Endothelial cell of umbilical vein (primary cell): ENCODE results near the gene SYT7. TPM values are rescaled to one million over a fixed set of nuclear protein-coding genes. Genes with fewer than 3 reads are reported as not detected.

Experiments
- BruUV-seq: library from RNA; stranded (reverse); fragments of 400-500 nt; replicated peaks from 2 replicates; lab custom pipeline; 2021; lab: Mats Ljungman, UMichigan
- CTCF ChIA-PET: fragments of 300-600, 350-600 bp; sonication (Branson Sonifier 250); formaldehyde crosslinking; loops from one replicate; lab custom pipeline; 2021; ENCODE audit warnings: antibody characterized with exemption, inconsistent platforms; lab: Charles Lee
- POLR2A ChIA-PET: fragments of 300-600, 350-600 bp; sonication (Branson Sonifier 250); formaldehyde crosslinking; loops from one replicate; lab custom pipeline; 2021; ENCODE audit warnings: antibody characterized with exemption, inconsistent platforms; lab: Charles Lee
- DNase-seq: peaks from one replicate; pipeline ENCODE4 v3.0.0-alpha.2; 2011; ENCODE audit warnings: low read depth, low spot score
- FAIRE-seq: peaks from 2 replicates; lab custom pipeline; 2011; peaks lifted over from hg19 to GRCh38; lab: Jason Lieb, UNC
- H2AFZ ChIP-seq: 2 replicates; pipeline ENCODE4 v1.6.0; 2012; ENCODE audit warnings: low read depth, low read length, control low read depth, inconsistent platforms
- H3K27ac ChIP-seq: 2 replicates; pipeline ENCODE4 v1.5.1; 2011; ENCODE audit warnings: low read depth, mild to moderate bottlenecking, control low read depth, low read length, moderate library complexity; ENCODE audit not compliant: insufficient read depth
- H3K27me3 ChIP-seq, 2 experiments: 2 replicates each; pipeline versions ENCODE4 v1.6.0 to v1.6.1; 2011; ENCODE audit warnings: low read length in 2 of 2, mixed read lengths in 1 of 2; ENCODE audit not compliant: control insufficient read depth in 2 of 2, insufficient read depth in 2 of 2
- H3K36me3 ChIP-seq, 2 experiments: 2 replicates in 1 of 2; 3 replicates in 1 of 2; pipeline ENCODE4 v1.5.1; 2011; ENCODE audit warnings: low read length in 2 of 2, mild to moderate bottlenecking in 1 of 2, moderate library complexity in 1 of 2; ENCODE audit not compliant: control insufficient read depth in 2 of 2, insufficient read depth in 2 of 2; ENCODE audit errors: extremely low read depth in 1 of 2
- H3K4me1 ChIP-seq: 3 replicates; pipeline ENCODE4 v1.5.1; 2011; ENCODE audit warnings: mild to moderate bottlenecking, low read length; ENCODE audit not compliant: control insufficient read depth, insufficient read depth; ENCODE audit errors: extremely low read depth
- H3K4me2 ChIP-seq: 2 replicates; pipeline ENCODE4 v1.6.1; 2011; ENCODE audit warnings: low read length, control low read depth, mixed read lengths; ENCODE audit not compliant: insufficient read depth
- H3K4me3 ChIP-seq, 3 experiments: fragments of 200-600 bp in 1 of 3; sonication (generic), shearing (Covaris generic) in 1 of 3; replicated peaks in 1 of 3; 2 replicates each; pipeline ENCODE4 v1.5.1; 2011 to 2016; ENCODE audit warnings: control low read depth in 3 of 3, low read length in 3 of 3, mild to moderate bottlenecking in 2 of 3, inconsistent platforms in 1 of 3, low read depth in 1 of 3, moderate library complexity in 1 of 3; ENCODE audit not compliant: insufficient read depth in 1 of 3
- H3K79me2 ChIP-seq: 2 replicates; pipeline ENCODE4 v1.6.0; 2012; ENCODE audit warnings: low read length, inconsistent platforms; ENCODE audit not compliant: control insufficient read depth, insufficient read depth
- H3K9ac ChIP-seq: replicated peaks from 2 replicates; pipeline ENCODE3; 2011; ENCODE audit warnings: low read length, control low read depth; ENCODE audit not compliant: insufficient read depth; ENCODE audit errors: extremely low read depth
- H3K9me1 ChIP-seq: replicated peaks from 3 replicates; pipeline ENCODE4 v1.6.0; 2011; ENCODE audit warnings: mild to moderate bottlenecking, low read length; ENCODE audit not compliant: control insufficient read depth, insufficient read depth; ENCODE audit errors: extremely low read depth
- H3K9me3 ChIP-seq: replicated peaks from 2 replicates; pipeline ENCODE4 v1.5.1; 2012; ENCODE audit warnings: low read length, inconsistent platforms; ENCODE audit not compliant: control insufficient read depth, insufficient read depth
- H4K20me1 ChIP-seq: replicated peaks from 2 replicates; pipeline ENCODE3; 2011; ENCODE audit warnings: mild to moderate bottlenecking, low read length; ENCODE audit not compliant: control insufficient read depth, insufficient read depth; ENCODE audit errors: extremely low read depth
- CTCF ChIP-seq, 2 donors: IDR thresholded peaks; 1 replicate in 1 of 2; 2 replicates in 1 of 2; pipeline ENCODE4 v1.5.1; 2011; ENCODE audit warnings: low read length in 2 of 2, mild to moderate bottlenecking in 2 of 2, moderate library complexity in 2 of 2, control low read depth in 1 of 2, inconsistent platforms in 1 of 2, low read depth in 1 of 2; ENCODE audit not compliant: insufficient read depth in 1 of 2; ENCODE audit errors: extremely low read depth in 1 of 2
- EZH2 ChIP-seq: IDR thresholded peaks from 2 replicates; pipeline ENCODE4 v1.6.1; 2012; ENCODE audit warnings: borderline replicate concordance, low read depth, mild to moderate bottlenecking, moderate library complexity, low read length, inconsistent platforms; ENCODE audit not compliant: severe bottlenecking
- FOS ChIP-seq: IDR thresholded peaks from 2 replicates; pipeline ENCODE4 v1.6.1; 2011; ENCODE audit warnings: mild to moderate bottlenecking, low read length, moderate library complexity, borderline replicate concordance; ENCODE audit not compliant: insufficient read depth
- GATA2 ChIP-seq: IDR thresholded peaks from 2 replicates; pipeline ENCODE4 v1.7.0; 2011; ENCODE audit warnings: low read depth, mild to moderate bottlenecking, moderate library complexity, mixed read lengths, low read length; ENCODE audit not compliant: insufficient read length, insufficient read depth
- JUN ChIP-seq: IDR thresholded peaks from 2 replicates; pipeline ENCODE4 v1.6.1; 2011; ENCODE audit warnings: borderline replicate concordance, low read depth; ENCODE audit not compliant: insufficient read length, insufficient read depth
- MAX ChIP-seq: IDR thresholded peaks from 2 replicates; pipeline ENCODE4 v1.6.1; 2011; ENCODE audit not compliant: insufficient read depth, insufficient read length
- MYC ChIP-seq: IDR thresholded peaks from one replicate; pipeline ENCODE4 v1.6.1; 2011; ENCODE audit warnings: mild to moderate bottlenecking, low read depth, low read length
- POLR2A ChIP-seq: IDR thresholded peaks from 2 replicates; pipeline ENCODE4 v1.6.1; 2012; ENCODE audit warnings: low read depth, mild to moderate bottlenecking, control low read depth, low read length
- POLR2AphosphoS5 ChIP-seq: IDR thresholded peaks from 2 replicates; pipeline ENCODE4 v1.6.1; 2012; ENCODE audit warnings: low read depth, mild to moderate bottlenecking, control low read depth, low read length, moderate library complexity; ENCODE audit not compliant: insufficient read depth
- dilution Hi-C: fragments of 300-500 bp; cut with MboI; formaldehyde crosslinking; loops from one replicate; pipeline ENCODE4 v1.15.0; 2019; ENCODE audit warnings: low sequenced_read_pairs; ENCODE audit not compliant: extremely low pct_ligation_motif_present
- intact Hi-C: fragments of 100-400 bp; cut with micrococcal nuclease; formaldehyde crosslinking; loops from one replicate; pipeline ENCODE4 v1.10.0; 2022
- polyA plus RNA-seq, 4 experiments: library from polyadenylated mRNA; depleted of rRNA in 3 of 4; stranded (reverse) in 3 of 4; unstranded in 1 of 4; fragments of >200 nt; gene quantifications; 2 replicates each; pipeline versions ENCODE4 v1.2.1 to v1.2.3, GENCODE V29; 2011 to 2012; ENCODE audit warnings: missing spikeins in 1 of 4
- total RNA-seq: library from RNA; stranded (reverse); gene quantifications from 2 replicates; pipeline ENCODE4 v1.2.3, GENCODE V29; 2021

SYT7 gene
- total and polyA plus RNA-seq, 2 donors (not counting 3 experiments of a cell fraction or from before 2014, with no cell fraction given), result 0.08 to 0.55 TPM

- BruUV-seq, result no TSS peak
- no peak for DNase-seq
- Histone ChIP-seq H3K9ac (no peak overlapping the region), H3K27ac (no peak overlapping the region), H3K4me1 (no peaks in the 10 kb centered on the region), H4K20me1 (no peaks in the 10 kb centered on the region), H3K9me3 (no peaks in the 10 kb centered on the region), H3K27me3 (peaks cover 24 to 34% of the 10 kb centered on the region in 2 experiments), H3K4me2 (no peak overlapping the region), H2AFZ (no peak overlapping the region), H3K9me1 (no peaks in the 10 kb centered on the region), H3K36me3 (no peaks in the 10 kb centered on the region), H3K4me3 (no peak overlapping the region), H3K79me2 (no peaks in the 10 kb centered on the region)
- dilution Hi-C loops (no loop called here), intact Hi-C loops (no loop called here)
- ChIA-PET POLR2A (no interaction called here), CTCF (no interaction called here)
- TF ChIP-seq MYC (no peak), EZH2 (no peak)
- FAIRE-seq, result no peak
These were observed 24.3 kb downstream of the SYT7 start for GRCh38 chr11:61556621-61557020.

- dilution Hi-C loops, result no loop called here
- FAIRE-seq (no peak), DNase-seq (no peak)
- peaks cover 24 to 34% of the 10 kb centered on the region in 2 experiments for H3K27me3 ChIP-seq
- no peaks in the 10 kb centered on the region for H3K9me1 ChIP-seq
- no peak overlapping the region for H3K4me3 ChIP-seq
- no peak overlapping the region for H3K4me2 ChIP-seq
- no peak overlapping the region for H3K9ac ChIP-seq
- H3K36me3 ChIP-seq, result no peaks in the 10 kb centered on the region
- no peaks in the 10 kb centered on the region for H3K79me2 ChIP-seq
- ChIA-PET POLR2A (no interaction called here), CTCF (no interaction called here)
- H3K27ac ChIP-seq, result no peak overlapping the region
- no TSS peak for BruUV-seq
- no peak overlapping the region for H2AFZ ChIP-seq
- H3K9me3 ChIP-seq, result no peaks in the 10 kb centered on the region
- no peaks in the 10 kb centered on the region for H4K20me1 ChIP-seq
- H3K4me1 ChIP-seq, result no peaks in the 10 kb centered on the region
- intact Hi-C loops, result no loop called here
- TF ChIP-seq CTCF (IDR thresholded peaks at IDR 0.05; ENCODE audit: extremely low read depth in 1 of 2, insufficient read depth in 1 of 2, low read depth in 1 of 2, low read length in 2 of 2), result no peak
- no peak for TF ChIP-seq POLR2AphosphoS5
- no peak for TF ChIP-seq POLR2A
- no peak for TF ChIP-seq MAX
- TF ChIP-seq FOS, result no peak
- TF ChIP-seq GATA2, result no peak
- no peak for TF ChIP-seq JUN
- no peak for TF ChIP-seq MYC
- TF ChIP-seq EZH2, result no peak
These were observed 24.9 kb downstream of the SYT7 start for GRCh38 chr11:61555978-61556377.
